Measurements from ENCODE around the gene DCXR.
A peak's percentile ranks its signal among the peaks of the same experiment; 100 is the strongest.

DCXR gene

GRCh38 chr17:82037092-82037888 is at the start of gene DCXR:
Gene DCXR, minus strand, starts transcription at chr17:82037697. Its CDS starts 15 bp downstream, at chr17:82037682.
- peak; percentile 82 for DNase-seq (ENCODE audit: low read depth)

GRCh38 chr17:82085931-82086764 is 48.7 kb upstream of the DCXR start:
- DNase-seq (ENCODE audit: low read depth): no peak

DNA sequence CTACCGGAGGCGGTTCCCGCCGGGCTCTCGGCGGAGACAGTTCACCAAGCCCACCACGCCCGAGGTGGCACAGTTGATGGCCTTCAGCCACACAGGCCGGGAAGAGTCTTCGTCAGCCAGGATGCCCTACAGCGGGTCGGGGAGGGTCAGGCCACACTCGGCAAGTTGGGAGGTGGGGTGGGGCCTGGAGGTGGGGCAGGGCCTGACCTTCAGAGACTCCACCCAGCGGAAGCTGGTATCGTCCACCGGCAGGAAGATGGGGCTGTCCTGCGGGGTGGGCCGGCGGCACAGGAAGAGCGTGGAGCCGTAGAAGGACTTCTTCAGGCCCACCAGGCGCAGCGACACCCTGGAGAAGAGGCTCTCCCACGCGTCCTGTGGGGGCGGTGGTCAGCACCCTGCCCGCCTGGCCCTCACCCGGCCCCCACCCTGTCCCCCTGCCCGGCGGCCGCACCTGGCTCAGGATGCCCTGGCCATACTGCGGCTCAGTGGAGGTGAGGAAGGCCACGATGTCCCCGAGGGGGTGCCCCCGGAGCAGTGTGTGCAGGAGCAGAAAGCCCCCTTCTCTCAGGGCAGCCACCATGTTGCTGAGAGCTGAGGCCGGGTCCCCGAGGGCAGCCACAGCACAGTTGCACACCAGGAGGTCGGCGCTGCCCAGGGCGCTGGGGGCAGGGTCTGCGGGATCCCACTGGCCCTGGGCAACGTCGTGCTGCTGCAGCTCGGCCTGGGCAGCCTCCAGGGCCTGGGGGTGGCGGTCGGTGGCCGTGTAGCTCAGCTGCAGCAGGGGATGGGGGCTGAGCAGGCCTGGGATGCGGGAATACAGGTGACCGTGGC is 47.7 kb upstream of the DCXR start:
- DNase-seq (ENCODE audit: low read depth): no peak

- no peak for DNase-seq (ENCODE audit: low read depth)
Measured at GRCh38 chr17:82084373-82085030, 47.0 kb upstream of the DCXR start.

DNA sequence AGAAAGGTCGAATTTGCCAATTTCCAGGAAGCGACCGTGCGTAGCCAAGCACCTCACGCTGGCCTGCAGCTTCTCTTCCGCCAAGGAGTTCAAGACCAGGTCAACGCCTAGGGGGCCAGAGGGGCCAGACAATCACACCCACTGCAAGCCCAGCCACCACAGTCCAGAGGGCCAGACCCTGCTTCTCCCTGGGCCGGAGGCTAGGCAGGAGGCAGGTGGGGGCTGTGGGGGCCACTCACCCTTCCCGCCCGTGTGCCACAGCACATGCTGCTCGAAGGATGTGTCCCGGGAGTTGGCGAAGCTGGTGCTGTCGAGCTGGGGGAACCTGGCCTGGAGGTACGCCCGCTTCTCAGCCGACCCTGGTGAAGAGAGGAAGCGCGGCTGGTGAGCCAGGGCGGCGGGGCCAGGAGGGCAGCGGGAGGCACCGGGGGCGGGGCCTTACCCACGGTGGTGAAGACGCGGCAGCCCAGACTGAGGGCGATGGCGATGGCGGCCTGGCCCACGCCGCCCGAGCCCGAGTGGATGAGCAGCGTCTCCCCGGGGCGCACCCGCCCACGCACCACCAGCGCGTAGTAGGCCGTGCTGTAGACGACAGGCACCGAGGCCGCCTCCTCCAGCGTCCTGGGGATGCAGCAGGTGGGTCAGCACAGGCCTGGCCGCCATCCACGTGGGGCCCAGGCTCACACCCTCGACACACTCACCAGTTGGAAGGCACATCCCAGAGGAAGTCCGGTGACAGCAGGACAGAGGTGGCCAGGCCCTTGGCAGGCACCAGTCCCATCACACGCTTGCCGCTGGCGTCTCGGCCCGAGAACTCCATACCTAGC is 46.2 kb upstream of the DCXR start:
- DNase-seq (ENCODE audit: low read depth): no peak

- no peak for DNase-seq (ENCODE audit: low read depth)
Measured at GRCh38 chr17:82083009-82083408, 45.5 kb upstream of the DCXR start.

- DNase-seq (ENCODE audit: low read depth): no peak
Measured at GRCh38 chr17:82082456-82082855, 45.0 kb upstream of the DCXR start.

DNA sequence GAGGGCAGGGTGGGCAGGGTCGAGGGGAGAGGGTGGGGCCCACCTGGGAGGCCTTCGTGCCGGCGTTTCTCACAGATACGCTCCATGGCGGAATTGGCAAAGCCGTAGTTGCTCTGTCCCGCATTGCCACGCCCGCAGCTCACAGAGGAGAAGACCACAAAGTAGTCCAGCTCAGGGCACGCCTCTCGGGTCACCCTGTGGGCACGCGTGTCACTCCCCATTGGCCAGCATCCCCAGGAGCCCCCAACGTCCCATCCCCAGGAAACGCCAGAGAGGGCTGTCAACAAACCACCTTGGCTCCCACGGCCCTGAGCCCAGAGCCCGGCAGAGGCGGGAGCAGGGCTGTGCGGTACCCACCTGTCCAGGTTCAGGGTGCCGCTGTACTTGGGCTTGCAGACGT is 44.5 kb upstream of the DCXR start:
- no peak for DNase-seq (ENCODE audit: low read depth)

- no peak for DNase-seq (ENCODE audit: low read depth)
Measured at GRCh38 chr17:82081546-82081945, 44.0 kb upstream of the DCXR start.

GRCh38 chr17:82080789-82081464 is 43.4 kb upstream of the DCXR start:
- no peak for DNase-seq (ENCODE audit: low read depth)

DNA sequence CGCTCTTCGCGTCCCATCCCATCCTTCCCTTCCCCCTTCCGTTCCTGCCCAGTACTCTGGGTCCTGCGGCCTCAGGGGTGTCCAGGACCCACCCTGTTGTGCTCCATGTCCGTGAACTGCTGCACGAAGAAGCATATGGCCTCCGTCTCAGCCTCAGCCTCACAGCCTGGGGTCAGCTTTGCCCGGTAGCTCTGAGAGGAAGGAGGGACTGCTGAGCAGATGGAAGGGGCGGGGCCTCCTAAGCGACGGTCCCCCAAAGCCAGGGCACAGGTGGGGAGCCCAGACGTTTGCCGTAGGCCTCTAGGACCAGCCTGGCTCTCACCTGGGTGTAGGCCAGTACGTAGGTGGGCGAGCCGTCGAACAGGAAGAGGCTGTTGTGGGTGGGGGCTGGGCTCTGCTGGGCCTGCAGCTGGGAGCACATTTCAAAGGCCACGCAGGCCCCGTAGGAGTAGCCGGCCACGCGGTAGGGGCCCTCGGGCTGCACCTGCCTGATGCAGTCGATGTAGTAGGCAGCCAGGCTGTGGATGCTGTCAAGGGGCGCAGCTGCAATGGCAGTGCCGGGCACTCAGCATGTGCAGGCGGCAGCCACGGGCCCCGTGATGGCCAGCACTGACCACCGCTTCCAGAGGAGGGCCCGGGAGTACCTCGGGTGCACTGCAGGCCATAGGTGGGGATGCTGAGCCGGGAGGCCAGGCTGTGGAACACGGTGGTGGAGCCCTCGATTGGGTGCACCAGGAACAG is 42.7 kb upstream of the DCXR start:
- no peak for DNase-seq (ENCODE audit: low read depth)

- no peak for DNase-seq (ENCODE audit: low read depth)
Measured at GRCh38 chr17:82079001-82079677, 41.6 kb upstream of the DCXR start.

- DNase-seq (ENCODE audit: low read depth): no peak
Measured at GRCh38 chr17:82078433-82078832, 40.9 kb upstream of the DCXR start.

DNA sequence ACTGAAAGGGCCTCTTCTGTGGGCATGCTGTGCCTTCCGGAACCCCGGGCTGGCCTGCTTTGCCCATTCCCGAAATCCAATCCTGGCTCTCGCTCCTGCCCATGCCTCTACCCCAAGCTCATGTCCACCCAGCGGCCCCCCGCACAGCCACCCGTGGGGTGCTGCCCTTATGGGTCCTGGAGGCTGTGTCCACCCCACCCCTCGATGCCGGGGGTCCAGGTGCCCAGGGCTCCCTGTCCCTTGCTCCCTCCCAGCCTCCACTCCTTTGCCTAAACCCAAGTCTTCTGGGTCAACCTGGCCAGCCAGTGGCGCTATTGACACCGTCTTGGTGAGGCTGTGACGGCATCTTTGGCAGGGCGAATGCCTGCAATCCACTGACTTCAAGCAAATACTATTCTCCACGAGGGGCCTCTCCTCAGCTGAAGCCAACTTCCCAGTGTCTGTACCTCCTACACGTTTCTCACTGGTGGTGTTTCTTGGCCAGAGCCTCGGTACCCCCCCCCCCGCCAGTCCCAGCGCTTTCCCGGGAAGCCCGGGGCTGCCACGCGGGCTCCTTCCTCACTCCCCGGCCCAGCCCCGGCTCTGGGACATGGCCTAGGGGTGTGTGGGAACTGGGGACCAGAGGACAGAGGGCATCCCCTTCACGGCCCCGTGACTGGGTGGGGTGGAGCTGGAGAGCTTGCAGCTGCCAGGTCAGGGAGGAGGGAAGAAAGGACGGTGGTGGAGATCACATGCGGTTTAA is 40.3 kb upstream of the DCXR start:
- no peak for DNase-seq (ENCODE audit: low read depth)

DNA sequence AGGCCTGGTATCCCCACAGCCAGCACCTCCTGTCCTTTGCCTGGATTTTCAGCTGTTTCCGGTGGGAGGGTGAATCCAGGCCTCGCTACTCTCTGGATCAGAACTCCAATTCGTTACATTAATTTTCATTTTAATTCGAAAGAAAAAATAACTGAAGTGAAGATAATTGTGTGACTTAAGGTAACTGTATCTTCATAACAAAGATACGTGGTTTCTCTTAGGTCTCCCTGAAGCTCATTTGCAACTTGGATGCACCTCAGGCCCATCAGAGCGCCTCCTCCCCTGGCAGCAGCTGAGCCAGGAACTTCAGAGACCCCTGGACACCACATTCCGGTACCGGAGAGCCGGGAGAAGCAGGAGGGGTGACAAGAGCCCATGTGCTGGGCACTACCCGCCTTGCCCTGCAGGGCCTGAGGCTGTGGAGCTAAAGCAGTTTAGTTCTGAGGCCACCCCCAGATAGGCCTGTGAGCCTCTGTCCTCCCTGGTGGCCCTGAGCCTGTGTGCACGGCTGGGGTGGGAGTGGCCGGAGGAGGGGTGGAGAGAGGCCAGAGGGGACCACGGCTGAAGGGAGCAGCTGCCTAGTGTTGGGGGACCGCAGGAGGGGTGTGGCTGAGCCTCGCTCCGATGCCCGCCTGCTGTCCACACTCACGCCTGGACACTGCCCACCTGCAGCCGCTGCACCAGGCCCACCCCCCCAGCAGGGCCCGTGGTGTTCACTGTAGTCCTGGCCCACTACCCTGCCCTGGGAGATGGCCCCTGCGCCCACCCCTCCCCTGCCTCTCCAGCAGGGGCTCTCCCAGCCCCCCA is 39.5 kb upstream of the DCXR start:
- DNase-seq (ENCODE audit: low read depth): no peak

- DNase-seq (ENCODE audit: low read depth): no peak
Measured at GRCh38 chr17:82076018-82076784, 38.7 kb upstream of the DCXR start.

- DNase-seq (ENCODE audit: low read depth): no peak
Measured at GRCh38 chr17:82073446-82073845, 35.9 kb upstream of the DCXR start.
